ENCODE data around the gene SNX14.

DNA sequence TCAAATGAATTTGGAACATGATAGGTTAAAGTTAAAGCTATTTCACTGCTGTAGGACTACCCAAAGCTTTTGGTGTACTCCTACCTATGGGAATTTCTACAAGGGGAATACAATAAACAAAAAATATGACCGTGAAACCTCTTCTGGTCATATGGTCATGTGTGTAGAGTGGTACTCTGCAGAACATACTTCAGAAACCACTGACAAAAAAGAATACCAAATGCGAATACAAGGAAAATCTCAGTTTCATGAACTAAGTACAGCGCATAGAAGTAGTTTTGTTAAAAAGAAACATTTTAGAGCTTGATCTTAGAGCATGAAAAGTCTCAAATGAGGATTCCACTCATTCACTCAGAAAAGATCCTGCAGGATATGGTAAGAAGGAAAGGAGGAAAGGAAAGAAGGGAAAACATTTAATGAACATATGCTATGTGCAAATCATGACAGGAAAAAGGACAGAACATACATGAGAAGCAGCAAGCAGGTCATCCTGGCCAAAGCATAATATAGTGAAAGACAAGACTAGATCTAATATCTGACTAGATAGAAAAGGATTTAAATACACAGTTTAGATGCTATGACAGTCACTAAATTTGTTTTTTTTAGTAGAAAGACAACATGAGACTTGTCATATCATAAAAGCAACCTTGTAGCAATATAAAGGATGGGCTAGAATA lies 36.5 kb downstream of the SNX14 start:
- TF ChIP-seq, protein P1, sequence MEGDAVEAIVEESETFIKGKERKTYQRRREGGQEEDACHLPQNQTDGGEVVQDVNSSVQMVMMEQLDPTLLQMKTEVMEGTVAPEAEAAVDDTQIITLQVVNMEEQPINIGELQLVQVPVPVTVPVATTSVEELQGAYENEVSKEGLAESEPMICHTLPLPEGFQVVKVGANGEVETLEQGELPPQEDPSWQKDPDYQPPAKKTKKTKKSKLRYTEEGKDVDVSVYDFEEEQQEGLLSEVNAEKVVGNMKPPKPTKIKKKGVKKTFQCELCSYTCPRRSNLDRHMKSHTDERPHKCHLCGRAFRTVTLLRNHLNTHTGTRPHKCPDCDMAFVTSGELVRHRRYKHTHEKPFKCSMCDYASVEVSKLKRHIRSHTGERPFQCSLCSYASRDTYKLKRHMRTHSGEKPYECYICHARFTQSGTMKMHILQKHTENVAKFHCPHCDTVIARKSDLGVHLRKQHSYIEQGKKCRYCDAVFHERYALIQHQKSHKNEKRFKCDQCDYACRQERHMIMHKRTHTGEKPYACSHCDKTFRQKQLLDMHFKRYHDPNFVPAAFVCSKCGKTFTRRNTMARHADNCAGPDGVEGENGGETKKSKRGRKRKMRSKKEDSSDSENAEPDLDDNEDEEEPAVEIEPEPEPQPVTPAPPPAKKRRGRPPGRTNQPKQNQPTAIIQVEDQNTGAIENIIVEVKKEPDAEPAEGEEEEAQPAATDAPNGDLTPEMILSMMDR (IDR thresholded peaks at IDR 0.05; ENCODE audit: insufficient read depth, low read depth, low read length), result no peak
- no peak for TF ChIP-seq EZH2 (IDR thresholded peaks at IDR 0.05; ENCODE audit: insufficient read depth, low read length)

Measured in astrocyte (in vitro differentiated cells and primary cell).